ENCODE results near the gene RHBDD1. TPM values are rescaled to one million over a fixed set of nuclear protein-coding genes. Genes with fewer than 3 reads are reported as not detected.

Gene RHBDD1
- total and polyA plus RNA-seq, 12 donors = 3.9 to 47.8 (median 25.9) TPM

- intact Hi-C loops (cut with DNase I) = no loop called here
- H3K4me3 ChIP-seq = no peak overlapping the region
- no peaks in the 10 kb centered on the region for H3K4me1 ChIP-seq (replicated peaks in 1 of 2)
- no peaks in the 10 kb centered on the region for H3K27me3 ChIP-seq
- no peak for DNase-seq
- 67 to 74% (median 70%) methylated on average over 2 of the region's 2 CpGs for WGBS, 4 donors
- no peaks in the 10 kb centered on the region for H3K9me3 ChIP-seq (replicated peaks in 1 of 3)
- H3K27ac ChIP-seq = no peak overlapping the region
- TF ChIP-seq CTCF (IDR thresholded peaks at IDR 0.05) (no peak), POLR2A (IDR thresholded peaks at IDR 0.05) (no peak)
- H3K36me3 ChIP-seq (replicated peaks in 1 of 2) = no peaks in the 10 kb centered on the region
Measured at GRCh38 chr2:226825056-226825455, 10.8 kb upstream of the RHBDD1 start.

- Histone ChIP-seq H3K36me3 (replicated peaks in 1 of 2) (no peaks in the 10 kb centered on the region), H3K4me1 (replicated peaks in 1 of 2) (no peaks in the 10 kb centered on the region), H3K9me3 (replicated peaks in 1 of 3) (no peaks in the 10 kb centered on the region), H3K27ac (no peak overlapping the region), H3K27me3 (no peaks in the 10 kb centered on the region), H3K4me3 (no peak overlapping the region)
- TF ChIP-seq POLR2A (IDR thresholded peaks at IDR 0.05) = no peak
- no peak for TF ChIP-seq CTCF (IDR thresholded peaks at IDR 0.05)
- DNase-seq = no peak
- 72 to 85% (median 76%) methylated on average over 2 of the region's 2 CpGs for WGBS, 4 donors
- intact Hi-C loops (cut with DNase I) = no loop called here
Measured at GRCh38 chr2:226828191-226828590, 7.7 kb upstream of the RHBDD1 start.

GRCh38 chr2:226829721-226830631, 5.9 kb upstream of the RHBDD1 start:
- Histone ChIP-seq H3K27ac (no peak overlapping the region), H3K9me3 (replicated peaks in 1 of 3) (no peaks in the 10 kb centered on the region), H3K27me3 (no peaks in the 10 kb centered on the region), H3K4me3 (no peak overlapping the region), H3K36me3 (replicated peaks in 1 of 2) (no peaks in the 10 kb centered on the region), H3K4me1 (replicated peaks in 1 of 2) (peaks cover 0 to 7% of the 10 kb centered on the region in 2 donors)
- WGBS, 4 donors = 85 to 90% (median 88%) methylated on average over 8 of the region's 8 CpGs
- DNase-seq = no peak
- TF ChIP-seq POLR2A (IDR thresholded peaks at IDR 0.05) (no peak), CTCF (IDR thresholded peaks at IDR 0.05) (no peak)
- intact Hi-C loops (cut with DNase I) = no loop called here

- Histone ChIP-seq H3K27me3 (no peaks in the 10 kb centered on the region), H3K4me1 (replicated peaks in 1 of 2) (peaks cover 0 to 13% of the 10 kb centered on the region in 2 donors), H3K27ac (no peak overlapping the region), H3K4me3 (no peak overlapping the region), H3K9me3 (replicated peaks in 1 of 3) (no peaks in the 10 kb centered on the region), H3K36me3 (replicated peaks in 1 of 2) (no peaks in the 10 kb centered on the region)
- TF ChIP-seq CTCF (IDR thresholded peaks at IDR 0.05) (no peak), POLR2A (IDR thresholded peaks at IDR 0.05) (no peak)
- no peak for DNase-seq
- 87 to 91% (median 89%) methylated on average over 4 of the region's 4 CpGs for WGBS, 4 donors
- intact Hi-C loops (cut with DNase I) = no loop called here
Measured at GRCh38 chr2:226831266-226831665, 4.6 kb upstream of the RHBDD1 start.
